LNCaP clone FGC (cell line): Measurements from ENCODE around the gene SLC38A2.

Source experiments
- DNase-seq: peaks from one replicate; pipeline ENCODE4 v3.0.0-alpha.2; 2011; ENCODE audit warnings: low read depth
- H3K4me3 ChIP-seq: 2 replicates; pipeline ENCODE4 v1.5.1; 2011; ENCODE audit warnings: mild to moderate bottlenecking, low read depth, low read length, control low read depth
- CTCF ChIP-seq: IDR thresholded peaks from 2 replicates; pipeline ENCODE4 v1.5.1; 2012; ENCODE audit warnings: mild to moderate bottlenecking; ENCODE audit not compliant: control insufficient read depth, insufficient read depth; ENCODE audit errors: extremely low read depth

Gene SLC38A2

DNA sequence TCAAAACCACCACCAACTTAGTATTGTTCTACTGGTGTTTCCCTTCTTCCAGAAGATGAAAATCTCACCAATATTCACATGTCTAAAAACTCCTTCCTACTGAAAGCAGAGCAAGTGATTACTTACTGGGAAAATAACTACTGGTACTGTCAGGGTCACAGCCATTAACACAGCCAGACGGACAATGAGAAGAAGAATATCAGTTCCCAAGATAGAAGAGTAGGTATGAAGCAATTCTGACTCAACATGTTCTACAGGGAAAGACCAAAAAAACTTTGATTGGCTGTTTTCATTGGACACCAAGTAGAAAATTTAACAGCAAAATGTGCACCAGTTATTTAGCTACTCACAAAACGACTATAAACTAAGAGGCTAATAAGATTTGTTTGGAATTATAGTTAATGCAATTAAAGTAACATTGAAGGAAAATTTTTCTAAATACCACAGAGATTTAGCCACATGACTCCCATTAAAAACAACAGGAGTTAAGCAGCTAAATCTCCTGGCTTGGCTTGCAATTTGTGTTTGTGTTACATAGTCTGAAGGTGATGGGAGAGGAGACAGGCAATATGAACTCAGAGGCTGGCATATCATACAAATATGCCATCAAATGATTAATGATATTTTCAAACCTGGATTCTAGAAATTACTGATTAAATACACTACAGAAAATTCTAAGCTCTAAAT lies 9.5 kb downstream of the SLC38A2 start:
- no peak for TF ChIP-seq CTCF
- DNase-seq = no peak
- no peak overlapping the region for H3K4me3 ChIP-seq

DNA sequence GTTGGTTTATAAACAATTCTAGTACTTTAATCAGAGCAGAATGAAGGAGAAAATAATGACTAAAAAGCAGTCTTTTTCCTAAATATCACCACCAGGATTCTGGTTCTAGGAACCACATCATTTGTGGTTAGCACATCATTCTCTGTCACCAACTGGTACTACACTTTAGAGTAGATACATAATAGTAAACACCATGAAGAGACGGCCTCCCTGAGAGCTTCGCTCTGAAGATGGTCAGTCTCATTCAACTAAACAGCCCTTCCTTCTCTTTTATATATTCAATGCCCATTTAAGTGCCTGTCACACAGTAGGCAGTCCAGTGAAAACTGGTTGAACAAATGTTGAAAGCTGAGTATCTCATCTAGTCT lies 10.9 kb downstream of the SLC38A2 start:
- H3K4me3 ChIP-seq = no peak overlapping the region

DNA sequence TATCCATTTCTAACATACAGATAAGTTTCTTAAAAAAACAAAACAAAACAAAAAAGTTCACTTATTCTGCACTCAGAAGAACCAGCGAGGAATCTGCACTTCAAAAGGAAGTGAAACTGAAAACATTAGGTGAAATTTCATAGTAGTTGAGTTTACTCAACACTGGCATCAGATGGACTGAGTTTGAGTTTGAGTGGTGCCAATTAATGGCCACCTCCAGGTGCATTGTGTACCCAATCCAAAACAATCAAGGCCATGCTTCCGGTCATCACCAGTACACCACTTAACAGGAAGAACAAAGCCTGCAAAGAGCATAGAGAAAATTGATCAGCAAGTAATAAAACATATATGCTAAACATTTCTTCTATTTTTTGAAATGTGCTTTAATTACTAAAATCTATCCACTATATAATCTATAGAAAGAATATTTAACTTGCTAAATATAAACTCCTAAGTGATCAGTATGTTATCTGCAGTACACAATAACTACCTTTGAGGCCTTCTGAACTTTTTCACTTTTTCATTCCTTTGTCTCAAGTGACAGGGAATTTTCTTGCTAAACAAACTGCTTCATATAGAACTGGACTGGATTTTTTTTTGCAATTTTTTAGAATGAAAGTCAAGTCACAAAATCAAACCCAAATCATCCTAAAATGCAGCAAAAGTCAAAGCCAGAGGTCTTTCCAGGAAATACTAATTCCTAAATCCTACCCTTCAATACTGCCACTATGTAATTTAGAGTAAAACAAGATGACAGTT lies 11.5 kb downstream of the SLC38A2 start:
- no peak overlapping the region for H3K4me3 ChIP-seq
- TF ChIP-seq CTCF = no peak
- DNase-seq = no peak

More for the DNA sequence above, 10.9 kb downstream of the SLC38A2 start:
- TF ChIP-seq CTCF = no peak
- DNase-seq = no peak

DNA sequence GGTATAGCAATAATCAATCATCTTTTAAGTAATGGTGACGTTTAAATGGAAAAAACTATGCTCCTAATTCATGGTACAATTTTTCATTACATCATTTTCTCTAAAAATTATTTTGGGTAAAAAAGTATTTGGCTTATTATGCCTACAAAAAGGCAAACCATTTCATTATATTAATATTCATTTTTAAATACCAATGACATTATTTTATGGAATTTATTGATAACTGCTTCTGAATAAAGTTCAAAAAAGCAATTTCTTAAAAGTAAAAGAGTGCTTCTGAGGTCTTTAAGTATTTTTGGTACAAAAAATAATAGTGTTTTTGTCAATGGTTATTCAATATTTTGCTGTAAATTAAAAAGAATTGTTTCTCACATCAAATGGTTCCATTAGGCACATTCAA lies 12.2 kb downstream of the SLC38A2 start:
- H3K4me3 ChIP-seq = no peak overlapping the region
- DNase-seq = no peak
- no peak for TF ChIP-seq CTCF

- H3K4me3 ChIP-seq = no peak overlapping the region
- no peak for TF ChIP-seq CTCF
- no peak for DNase-seq
These were observed 12.8 kb downstream of the SLC38A2 start for GRCh38 chr12:46359667-46360280.

GRCh38 chr12:46358791-46359666 lies 13.5 kb downstream of the SLC38A2 start:
- no peak overlapping the region for H3K4me3 ChIP-seq
- no peak for DNase-seq
- no peak for TF ChIP-seq CTCF
